Keratinocyte (primary cell): Measurements from ENCODE around the gene FLAD1. TPM values are rescaled to one million over a fixed set of nuclear protein-coding genes. Genes with fewer than 3 reads are reported as not detected.
A peak's percentile ranks its signal among the peaks of the same experiment; 100 is the strongest.

ENCODE experiments used
- DNase-seq: peaks from one replicate; pipeline ENCODE4 v3.0.0-alpha.2; 2011; ENCODE audit warnings: low read depth, missing footprints, low spot score
- FAIRE-seq: peaks from 2 replicates; lab custom pipeline; 2011; peaks lifted over from hg19 to GRCh38; lab: Jason Lieb, UNC
- H2AFZ ChIP-seq: 2 replicates; pipeline ENCODE4 v1.6.0; 2012; ENCODE audit warnings: low read length, control low read depth, inconsistent platforms; ENCODE audit not compliant: control insufficient read depth
- H3K27ac ChIP-seq: 2 replicates; pipeline ENCODE4 v1.5.1; 2011; ENCODE audit warnings: low read length; ENCODE audit not compliant: control insufficient read depth, insufficient read depth
- H3K27me3 ChIP-seq: 3 replicates; pipeline ENCODE4 v1.6.0; 2011; ENCODE audit warnings: low read length; ENCODE audit not compliant: control insufficient read depth, insufficient read depth; ENCODE audit errors: extremely low read depth
- H3K36me3 ChIP-seq, 2 experiments: 2 replicates in 1 of 2; 3 replicates in 1 of 2; pipeline ENCODE4 v1.5.1; 2011; ENCODE audit warnings: low read length in 2 of 2, mild to moderate bottlenecking in 1 of 2; ENCODE audit not compliant: control insufficient read depth in 2 of 2, insufficient read depth in 2 of 2; ENCODE audit errors: extremely low read depth in 1 of 2
- H3K4me1 ChIP-seq: 3 replicates; pipeline ENCODE4 v1.5.1; 2011; ENCODE audit warnings: low read length; ENCODE audit not compliant: control insufficient read depth, insufficient read depth; ENCODE audit errors: extremely low read depth
- H3K4me2 ChIP-seq: 3 replicates; pipeline ENCODE4 v1.6.0; 2011; ENCODE audit warnings: low read depth, low read length; ENCODE audit not compliant: control insufficient read depth, insufficient read depth; ENCODE audit errors: extremely low read depth
- H3K4me3 ChIP-seq, 3 experiments: fragments of 200-600 bp in 1 of 3; sonication (generic) in 1 of 3; 2 replicates in 2 of 3; 3 replicates in 1 of 3; pipeline ENCODE4 v1.5.1; 2011 to 2016; ENCODE audit warnings: low read length in 3 of 3, mild to moderate bottlenecking in 3 of 3, control low read depth in 2 of 3, inconsistent platforms in 1 of 3, low read depth in 1 of 3, mixed read lengths in 1 of 3, mixed run types in 1 of 3, moderate library complexity in 1 of 3; ENCODE audit not compliant: control insufficient read depth in 2 of 3, insufficient read depth in 2 of 3; ENCODE audit errors: extremely low read depth in 1 of 3
- H3K79me2 ChIP-seq: 2 replicates; pipeline ENCODE4 v1.6.0; 2012; ENCODE audit warnings: low read length; ENCODE audit not compliant: control insufficient read depth, insufficient read depth
- H3K9ac ChIP-seq: 3 replicates; pipeline ENCODE4 v1.6.0; 2011; ENCODE audit warnings: low read length; ENCODE audit not compliant: control insufficient read depth, insufficient read depth; ENCODE audit errors: extremely low read depth
- H3K9me1 ChIP-seq: 3 replicates; pipeline ENCODE4 v1.6.0; 2011; ENCODE audit warnings: low read length; ENCODE audit not compliant: control insufficient read depth, insufficient read depth; ENCODE audit errors: extremely low read depth
- H3K9me3 ChIP-seq: 2 replicates; pipeline ENCODE4 v1.5.1; 2012; ENCODE audit warnings: low read depth, low read length; ENCODE audit not compliant: control insufficient read depth
- H4K20me1 ChIP-seq: 3 replicates; pipeline ENCODE4 v1.6.0; 2011; ENCODE audit warnings: low read length; ENCODE audit not compliant: control insufficient read depth, insufficient read depth; ENCODE audit errors: extremely low read depth
- CTCF ChIP-seq, 3 experiments: IDR thresholded peaks in 1 of 3; conservative IDR thresholded peaks in 1 of 3; optimal IDR thresholded peaks in 1 of 3; 2 replicates in 2 of 3; 3 replicates in 1 of 3; pipeline versions ENCODE3 to v1.5.1; 2011; ENCODE audit warnings: low read length in 3 of 3, mild to moderate bottlenecking in 3 of 3, moderate library complexity in 2 of 3, control low read depth in 1 of 3, inconsistent platforms in 1 of 3; ENCODE audit not compliant: insufficient read depth in 2 of 3; ENCODE audit errors: extremely low read depth in 1 of 3
- EZH2 ChIP-seq: IDR thresholded peaks from one replicate; pipeline ENCODE4 v1.6.1; 2012; ENCODE audit warnings: inconsistent platforms, mild to moderate bottlenecking, low read length, moderate library complexity
- dilution Hi-C: fragments of 300-500 bp; cut with MboI; formaldehyde crosslinking; loops from one replicate; pipeline ENCODE4 v1.7.0; 2020; ENCODE audit warnings: low sequenced_read_pairs; ENCODE audit not compliant: extremely low pct_ligation_motif_present
- polyA plus RNA-seq, 5 experiments: library from polyadenylated mRNA; depleted of rRNA in 3 of 5; stranded (reverse) in 3 of 5; stranded (forward) in 1 of 5; unstranded in 1 of 5; fragments of >200 nt; gene quantifications; 1 replicate in 1 of 5; 2 replicates in 3 of 5; 3 replicates in 1 of 5; pipeline versions ENCODE4 v1.2.1 to v1.2.3, GENCODE V29; 2011 to 2012; ENCODE audit warnings: missing spikeins in 2 of 5, low read depth in 1 of 5, low replicate concordance in 1 of 5

Gene FLAD1
- polyA plus RNA-seq, 1 donor (not counting 4 experiments of a cell fraction or from before 2014, with no cell fraction given): 51.4 TPM

GRCh38 chr1:154935749-154936554 lies 47.2 kb upstream of the FLAD1 start:
- H3K9me1 ChIP-seq: no peaks in the 10 kb centered on the region
- no peaks in the 10 kb centered on the region for H4K20me1 ChIP-seq
- H3K9me3 ChIP-seq: no peaks in the 10 kb centered on the region
- H3K36me3 ChIP-seq: no peaks in the 10 kb centered on the region
- H3K27me3 ChIP-seq: no peaks in the 10 kb centered on the region
- no peak for DNase-seq
- peak overlapping the region; percentile 99 for H2AFZ ChIP-seq
- peak overlapping the region; percentile 57 to 85 (median 80) for H3K4me3 ChIP-seq
- peaks cover 32% of the 10 kb centered on the region for H3K4me1 ChIP-seq
- H3K27ac ChIP-seq: peak overlapping the region; percentile 100
- no peak for FAIRE-seq
- H3K9ac ChIP-seq: peak overlapping the region; percentile 99
- H3K79me2 ChIP-seq: no peaks in the 10 kb centered on the region
- peak overlapping the region; percentile 96 for H3K4me2 ChIP-seq
- dilution Hi-C loops: no loop called here
- no peak for TF ChIP-seq EZH2
- TF ChIP-seq CTCF (optimal IDR thresholded peaks at IDR 0.05 in 1 of 3, IDR thresholded peaks at IDR 0.05 in 1 of 3, conservative IDR thresholded peaks at IDR 0.05 in 1 of 3; ENCODE audit: extremely low read depth in 1 of 3, insufficient read depth in 2 of 3, low read length in 3 of 3): no peak

- Histone ChIP-seq H3K27ac (peak within 1 kb of the TSS; percentile 100), H3K9ac (peak within 1 kb of the TSS; percentile 99), H4K20me1 (no peaks in the 10 kb centered on the region), H3K4me2 (peak within 1 kb of the TSS; percentile 96), H3K4me1 (peaks cover 31% of the 10 kb centered on the region), H3K4me3 (peak within 1 kb of the TSS; percentile 57 to 85 (median 80)), H3K9me1 (no peaks in the 10 kb centered on the region), H3K9me3 (no peaks in the 10 kb centered on the region), H3K27me3 (no peaks in the 10 kb centered on the region), H3K79me2 (no peaks in the 10 kb centered on the region), H2AFZ (peak within 1 kb of the TSS; percentile 99), H3K36me3 (no peaks in the 10 kb centered on the region)
- TF ChIP-seq EZH2: no peak
- TF ChIP-seq CTCF (optimal IDR thresholded peaks at IDR 0.05 in 1 of 3, IDR thresholded peaks at IDR 0.05 in 1 of 3, conservative IDR thresholded peaks at IDR 0.05 in 1 of 3; ENCODE audit: extremely low read depth in 1 of 3, insufficient read depth in 2 of 3, low read length in 3 of 3): peak; percentile 18 to 72 (median 26)
- FAIRE-seq (peak; percentile 9), DNase-seq (peak; percentile 79)
- dilution Hi-C loops: no loop called here
Observed at GRCh38 chr1:154936555-154937084, 46.5 kb upstream of the FLAD1 start, which contains the start of gene PMVK. Gene PMVK, minus strand, starts transcription at chr1:154936719. Its CDS starts 34 bp downstream, at chr1:154936685.
